ENCODE results near the gene AGAP3. TPM values are rescaled to one million over a fixed set of nuclear protein-coding genes. Genes with fewer than 3 reads are reported as not detected.
A peak's percentile ranks its signal among the peaks of the same experiment; 100 is the strongest.

Gene AGAP3
- total RNA-seq (2022) = 70.2 and 76.6 TPM in 2 replicates
- Bru-seq, nascent RNA = percentile 60 among the genes with signal in this experiment
- BruChase-seq, experiment 1, labeled RNA remaining after a 2-hour chase = percentile 64 among the genes with signal in this experiment
- BruChase-seq, experiment 2, labeled RNA remaining after a 6-hour chase = percentile 66 among the genes with signal in this experiment
- long read RNA-seq, transcript AGAP3-202 (18 exons, 3,225 nt) = major isoform, 7 of 31 reads
- long read RNA-seq, partial matches to known transcripts = 3 of 31 reads
- long read RNA-seq, other reads (novel, unspliced or antisense) = 17 of 31 reads

DNA sequence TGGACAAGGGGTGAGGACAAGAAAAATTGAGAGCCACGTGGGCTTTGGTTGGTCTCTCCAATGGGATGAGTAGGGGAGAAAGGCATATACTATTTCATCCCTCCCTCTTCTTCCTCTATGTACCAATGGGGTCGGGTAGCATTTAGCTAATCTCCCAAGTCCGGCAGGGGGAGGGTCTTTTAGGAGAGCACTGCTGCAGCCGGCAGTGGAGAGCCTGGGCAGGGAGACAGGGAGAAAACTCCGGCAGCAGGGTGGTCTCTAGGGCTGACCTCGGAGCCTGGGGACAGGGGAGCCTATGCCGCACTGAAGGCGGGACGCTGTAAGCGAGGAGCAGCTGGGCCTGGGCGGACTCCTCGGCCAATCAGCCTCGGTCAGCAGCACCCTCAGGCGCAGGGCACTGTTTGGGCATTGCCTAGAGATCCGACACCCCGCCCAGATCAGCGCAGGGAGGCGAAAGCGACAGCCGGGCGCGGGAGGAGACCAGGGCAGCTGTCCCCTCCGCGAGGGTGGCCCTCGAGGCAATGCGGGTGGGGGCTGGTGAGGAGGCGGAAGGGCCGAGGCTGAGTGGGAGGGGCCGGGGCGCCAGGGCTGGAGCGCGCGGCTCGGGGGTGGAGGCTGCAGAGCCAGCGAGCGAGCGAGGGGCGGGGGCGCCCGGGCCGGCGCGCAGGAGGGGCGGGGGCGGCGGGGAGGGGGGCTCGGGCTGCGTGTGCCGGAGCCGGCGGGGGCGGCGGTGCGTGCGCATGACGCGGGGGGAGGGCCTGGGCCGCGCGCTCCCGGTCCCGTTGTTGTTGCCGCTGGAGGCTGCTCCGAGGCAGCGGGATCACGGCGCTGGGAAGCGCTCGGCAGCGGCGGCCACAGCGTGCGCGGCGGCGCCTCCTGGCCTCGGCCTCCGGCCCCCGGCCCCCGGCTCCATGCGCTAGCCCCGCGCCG is at the start of gene AGAP3:
AGAP3 (plus strand) TSS at position 785 of the 930 bp plus-strand sequence. CDS start 267 bp downstream, outside the sequence.
- Mint-ChIP-seq H3K36me3 (ENCODE audit: insufficient read depth, unreplicated experiment) (peaks cover 29% of the 10 kb centered on the region), H3K4me1 (ENCODE audit: low read depth, unreplicated experiment) (peaks cover 29% of the 10 kb centered on the region), H3K27ac (ENCODE audit: unreplicated experiment) (peak within 1 kb of the TSS; percentile 88), H3K27me3 (ENCODE audit: insufficient read depth, unreplicated experiment) (no peaks in the 10 kb centered on the region), H3K9me3 (ENCODE audit: unreplicated experiment) (no peaks in the 10 kb centered on the region), H3K4me3 (ENCODE audit: unreplicated experiment) (peak within 1 kb of the TSS; percentile 93)
- ChIA-PET POLR2A (interaction anchor here (1.2 kb wide), 1 partner anchor 58 kb away, joined by 5 read pairs; the partner anchor contains the start of gene ABCB8), CTCF (interaction anchor here (0.6 to 1.4 kb wide), 5 partner anchors 24 to 331 kb away, joined by 3 to 6 read pairs (median 3); no protein-coding TSS in a partner anchor)
- H3K36me3 ChIP-seq (ENCODE audit: control insufficient read depth, insufficient read depth, low read length) = no peaks in the 10 kb centered on the region; the same call in none of the 2 replicates
- peak within 1 kb of the TSS; percentile 75 for H3K4me3 ChIP-seq (ENCODE audit: low read depth, low read length)
- peaks cover 29% of the 10 kb centered on the region for H3K4me1 ChIP-seq
- H3K9me3 ChIP-seq = no peaks in the 10 kb centered on the region
- TF ChIP-seq, protein P1, sequence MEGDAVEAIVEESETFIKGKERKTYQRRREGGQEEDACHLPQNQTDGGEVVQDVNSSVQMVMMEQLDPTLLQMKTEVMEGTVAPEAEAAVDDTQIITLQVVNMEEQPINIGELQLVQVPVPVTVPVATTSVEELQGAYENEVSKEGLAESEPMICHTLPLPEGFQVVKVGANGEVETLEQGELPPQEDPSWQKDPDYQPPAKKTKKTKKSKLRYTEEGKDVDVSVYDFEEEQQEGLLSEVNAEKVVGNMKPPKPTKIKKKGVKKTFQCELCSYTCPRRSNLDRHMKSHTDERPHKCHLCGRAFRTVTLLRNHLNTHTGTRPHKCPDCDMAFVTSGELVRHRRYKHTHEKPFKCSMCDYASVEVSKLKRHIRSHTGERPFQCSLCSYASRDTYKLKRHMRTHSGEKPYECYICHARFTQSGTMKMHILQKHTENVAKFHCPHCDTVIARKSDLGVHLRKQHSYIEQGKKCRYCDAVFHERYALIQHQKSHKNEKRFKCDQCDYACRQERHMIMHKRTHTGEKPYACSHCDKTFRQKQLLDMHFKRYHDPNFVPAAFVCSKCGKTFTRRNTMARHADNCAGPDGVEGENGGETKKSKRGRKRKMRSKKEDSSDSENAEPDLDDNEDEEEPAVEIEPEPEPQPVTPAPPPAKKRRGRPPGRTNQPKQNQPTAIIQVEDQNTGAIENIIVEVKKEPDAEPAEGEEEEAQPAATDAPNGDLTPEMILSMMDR (IDR thresholded peaks at IDR 0.05; ENCODE audit: insufficient read depth in 1 of 2, low read depth in 1 of 2, low read length in 1 of 2, severe bottlenecking in 1 of 2, unreplicated experiment in 1 of 2) = no peak
- H3K27me3 ChIP-seq (replicated peaks; ENCODE audit: control insufficient read depth, insufficient read depth, low read length) = no peaks in the 10 kb centered on the region
- no TSS peak for BruUV-seq (replicated peaks)
- intact Hi-C loops (cut with micrococcal nuclease; ENCODE audit: unreplicated experiment) = no loop called here
- peak; percentile 89 to 90 for DNase-seq

- Histone ChIP-seq H3K36me3 (ENCODE audit: control insufficient read depth, insufficient read depth, low read length) (no peaks in the 10 kb centered on the region), H3K4me1 (peaks cover 12% of the 10 kb centered on the region), H3K4me3 (ENCODE audit: low read depth, low read length) (no peak overlapping the region), H3K9me3 (no peaks in the 10 kb centered on the region), H3K27me3 (replicated peaks; ENCODE audit: control insufficient read depth, insufficient read depth, low read length) (no peaks in the 10 kb centered on the region; the same call in 1 of the 2 replicates)
- intact Hi-C loops (cut with micrococcal nuclease; ENCODE audit: unreplicated experiment) = no loop called here
- CTCF ChIA-PET = no interaction called here
- no TSS peak for BruUV-seq (replicated peaks)
- Mint-ChIP-seq H3K27ac (ENCODE audit: unreplicated experiment) (peak overlapping the region; percentile 33), H3K9me3 (ENCODE audit: unreplicated experiment) (no peaks in the 10 kb centered on the region), H3K36me3 (ENCODE audit: insufficient read depth, unreplicated experiment) (peaks cover 6% of the 10 kb centered on the region), H3K4me3 (ENCODE audit: unreplicated experiment) (no peak overlapping the region), H3K27me3 (ENCODE audit: insufficient read depth, unreplicated experiment) (no peaks in the 10 kb centered on the region), H3K4me1 (ENCODE audit: low read depth, unreplicated experiment) (peaks cover 5% of the 10 kb centered on the region)
- POLR2A ChIA-PET = no interaction called here
- peak; percentile 43 to 71 for DNase-seq
- TF ChIP-seq, protein P1 (IDR thresholded peaks at IDR 0.05; ENCODE audit: insufficient read depth in 1 of 2, low read depth in 1 of 2, low read length in 1 of 2, severe bottlenecking in 1 of 2, unreplicated experiment in 1 of 2) = no peak
Measured at GRCh38 chr7:151038951-151039849, 47.1 kb upstream of the AGAP3 start.

Measured in Caco-2 (cell line).